Karpas-422 (cell line): ENCODE measurements around the gene BRD8. TPM values are rescaled to one million over a fixed set of nuclear protein-coding genes. Genes with fewer than 3 reads are reported as not detected.
"Not testable (repeated sequence)": the region's sequence is repeated elsewhere in the genome, so short reads cannot be mapped to it uniquely, and the experiment has no call there.

Experiments used
- DNase-seq: peaks from one replicate; pipeline ENCODE4 v3.0.0-alpha.2; 2015
- H2AFZ ChIP-seq: fragments of 200-600 bp; sonication (generic); 2 replicates; pipeline ENCODE4 v1.6.1; 2014; ENCODE audit warnings: antibody characterized with exemption, low read length, mixed read lengths
- H3K27ac ChIP-seq: fragments of 200-600 bp; sonication (generic); 2 replicates; pipeline ENCODE4 v1.5.1; 2014; ENCODE audit warnings: mild to moderate bottlenecking, low read length, moderate library complexity
- H3K27me3 ChIP-seq: fragments of 200-600 bp; sonication (generic); 2 replicates; pipeline ENCODE4 v1.6.1; 2014; ENCODE audit warnings: low read length, mixed read lengths
- H3K36me3 ChIP-seq: fragments of 200-600 bp; sonication (generic); 2 replicates; pipeline ENCODE4 v1.6.1; 2014; ENCODE audit warnings: low read length, mixed read lengths; ENCODE audit not compliant: insufficient read depth
- H3K4me1 ChIP-seq: fragments of 200-600 bp; sonication (generic); 2 replicates; pipeline ENCODE4 v1.6.1; 2014; ENCODE audit warnings: mild to moderate bottlenecking, low read length, mixed read lengths
- H3K4me2 ChIP-seq: fragments of 200-600 bp; sonication (generic); 2 replicates; pipeline ENCODE4 v1.6.1; 2014; ENCODE audit warnings: low read length, low read depth, mild to moderate bottlenecking; ENCODE audit not compliant: poor library complexity, severe bottlenecking
- H3K4me3 ChIP-seq: fragments of 200-600 bp; sonication (generic); 2 replicates; pipeline ENCODE4 v1.5.1; 2014; ENCODE audit warnings: mild to moderate bottlenecking, antibody characterized with exemption, low read length, mixed read lengths
- H3K79me2 ChIP-seq: fragments of 200-600 bp; sonication (generic); 2 replicates; pipeline ENCODE4 v1.6.1; 2014; ENCODE audit warnings: mild to moderate bottlenecking, low read length, mixed read lengths
- H3K9ac ChIP-seq: fragments of 200-600 bp; sonication (generic); 2 replicates; pipeline ENCODE4 v1.6.0; 2014; ENCODE audit warnings: low read length
- H3K9me2 ChIP-seq: fragments of 200-600 bp; sonication (generic), shearing (Covaris generic); replicated peaks from 2 replicates; pipeline ENCODE4 v1.6.0; 2014; ENCODE audit warnings: mild to moderate bottlenecking, low read length, moderate library complexity; ENCODE audit not compliant: insufficient read depth
- H3K9me3 ChIP-seq: fragments of 300-700, 200-600 bp; sonication (generic); 2 replicates; pipeline ENCODE4 v1.6.1; 2014; ENCODE audit warnings: low read length, mixed read lengths
- H4K20me1 ChIP-seq: fragments of 200-600 bp; sonication (generic); 2 replicates; pipeline ENCODE4 v1.6.1; 2014; ENCODE audit warnings: mild to moderate bottlenecking, antibody characterized with exemption, low read length, low read depth; ENCODE audit not compliant: insufficient read depth
- total RNA-seq: library from RNA; depleted of rRNA; stranded (reverse); fragments of >200 nt; shearing (Covaris generic); gene quantifications from 2 replicates; pipeline ENCODE4 v1.2.3, GENCODE V29; 2014; ENCODE audit warnings: low replicate concordance

The BRD8 gene
- total RNA-seq, 1 experiment from 2014 or later = 51.9 TPM

DNA sequence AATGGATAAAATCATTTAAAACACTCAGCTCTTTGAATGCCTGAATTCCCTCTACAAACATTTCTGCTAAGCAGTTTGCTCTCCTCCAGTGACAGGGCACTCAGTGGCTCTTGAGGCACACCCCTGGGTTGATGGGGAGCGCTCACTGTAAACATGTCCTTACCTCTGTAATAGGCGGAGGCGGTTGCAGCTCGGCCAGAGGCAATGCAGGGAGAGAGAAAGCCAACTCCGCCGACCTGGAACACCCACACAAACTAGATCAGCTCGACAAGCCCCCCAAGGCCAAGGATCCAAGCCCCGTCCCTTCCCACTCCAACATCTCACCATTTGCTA lies 34.4 kb upstream of the BRD8 start:
- H2AFZ ChIP-seq = peak overlapping the region; percentile 77; the same call in 1 of the 2 replicates
- no peaks in the 10 kb centered on the region for H3K9me2 ChIP-seq
- H3K9me3 ChIP-seq = no peaks in the 10 kb centered on the region
- no peaks in the 10 kb centered on the region for H3K27me3 ChIP-seq
- H3K27ac ChIP-seq = 0 out of 2 replicates have a peak overlapping the region, but pooled peaks have one; percentile 26
- peak overlapping the region; percentile 98 for H3K4me3 ChIP-seq
- peak; percentile 54 for DNase-seq
- peaks cover 22% of the 10 kb centered on the region; the same call in 1 of the 2 replicates for H3K36me3 ChIP-seq
- peaks cover 52% of the 10 kb centered on the region for H3K79me2 ChIP-seq
- H3K4me2 ChIP-seq = peak overlapping the region; percentile 99
- no peaks in the 10 kb centered on the region for H4K20me1 ChIP-seq
- peak overlapping the region; percentile 92 for H3K9ac ChIP-seq
- peaks cover 14% of the 10 kb centered on the region for H3K4me1 ChIP-seq

DNA sequence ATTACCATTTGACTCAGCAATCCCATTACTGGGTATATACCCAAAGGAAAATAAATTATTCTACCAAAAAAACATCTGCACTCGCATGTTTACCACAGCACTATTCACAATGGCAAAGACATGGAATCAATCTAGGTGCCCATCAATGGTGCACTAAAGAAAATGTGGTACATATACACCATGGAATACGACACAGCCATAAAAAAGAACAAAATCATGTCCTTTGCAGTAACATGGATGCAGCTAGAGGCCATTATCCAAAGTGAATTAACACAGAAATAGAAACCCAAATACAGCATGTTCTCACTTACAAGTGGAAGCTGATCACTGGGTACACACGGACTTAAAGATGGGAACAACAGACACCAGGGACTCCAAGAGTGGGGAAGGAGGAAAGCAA lies 32.6 kb upstream of the BRD8 start:
- Histone ChIP-seq H3K9ac (no peak overlapping the region), H3K36me3 (peaks cover 34% of the 10 kb centered on the region; the same call in 1 of the 2 replicates), H4K20me1 (no peaks in the 10 kb centered on the region), H3K79me2 (peaks cover 64% of the 10 kb centered on the region), H3K9me2 (no peaks in the 10 kb centered on the region), H3K9me3 (no peaks in the 10 kb centered on the region), H3K4me2 (no peak overlapping the region), H3K27ac (no peak overlapping the region), H3K4me3 (no peak overlapping the region), H3K4me1 (peaks cover 14% of the 10 kb centered on the region), H3K27me3 (no peaks in the 10 kb centered on the region), H2AFZ (no peak overlapping the region)
- no peak for DNase-seq

DNA sequence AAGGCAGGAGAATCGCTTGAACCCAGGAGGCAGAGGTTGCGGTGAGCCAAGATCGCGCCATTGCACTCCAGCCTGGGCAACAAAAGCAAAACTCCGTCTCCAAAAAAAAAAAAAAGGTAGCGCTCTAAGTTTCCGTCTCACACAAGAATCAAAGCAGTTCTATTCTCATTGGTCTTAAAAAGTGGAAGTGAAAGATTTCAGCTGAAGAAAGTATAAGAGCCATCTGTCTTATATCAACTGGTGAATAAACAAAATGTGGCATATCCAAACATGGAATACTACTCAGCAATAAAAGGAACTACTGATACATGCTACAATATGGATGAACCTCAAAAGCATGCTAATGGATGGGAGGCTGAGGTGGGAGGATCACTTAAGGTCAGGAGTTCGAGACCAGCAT lies 15.4 kb upstream of the BRD8 start:
- H3K27ac ChIP-seq, H4K20me1 ChIP-seq, DNase-seq, H3K4me3 ChIP-seq, H3K9me3 ChIP-seq, H3K4me2 ChIP-seq, H2AFZ ChIP-seq, H3K9me2 ChIP-seq, H3K27me3 ChIP-seq, H3K79me2 ChIP-seq, H3K9ac ChIP-seq, H3K4me1 ChIP-seq: not testable (repeated sequence)
- H3K36me3 ChIP-seq = peaks cover 27% of the 10 kb centered on the region

DNA sequence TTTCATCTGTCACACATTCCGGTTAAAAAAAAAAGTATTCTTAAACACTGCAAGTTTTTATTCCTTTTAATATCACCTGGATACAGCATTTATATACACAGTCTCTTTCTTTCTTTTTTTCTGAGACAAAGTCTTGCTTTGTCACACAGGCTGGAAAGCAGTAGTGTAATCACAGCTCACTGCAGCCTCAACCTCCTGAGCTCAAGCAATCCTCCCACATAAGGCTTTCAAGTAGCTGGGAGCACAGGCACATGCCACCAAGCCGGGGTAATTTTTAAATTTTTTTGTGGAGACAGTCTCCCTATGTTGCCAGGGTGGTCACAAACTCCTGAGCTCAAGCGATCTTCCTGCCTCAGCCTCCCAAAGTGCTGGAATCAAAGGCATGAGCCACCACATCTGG lies 14.4 kb upstream of the BRD8 start:
- Histone ChIP-seq H3K9me3 (no peaks in the 10 kb centered on the region), H3K27ac (no peak overlapping the region), H3K9ac (no peak overlapping the region), H3K79me2 (no peaks in the 10 kb centered on the region), H3K9me2 (no peaks in the 10 kb centered on the region), H2AFZ (no peak overlapping the region), H3K36me3 (peaks cover 30% of the 10 kb centered on the region), H4K20me1 (no peaks in the 10 kb centered on the region), H3K4me3 (no peak overlapping the region), H3K4me2 (no peak overlapping the region), H3K27me3 (no peaks in the 10 kb centered on the region), H3K4me1 (no peaks in the 10 kb centered on the region)
- DNase-seq = no peak

DNA sequence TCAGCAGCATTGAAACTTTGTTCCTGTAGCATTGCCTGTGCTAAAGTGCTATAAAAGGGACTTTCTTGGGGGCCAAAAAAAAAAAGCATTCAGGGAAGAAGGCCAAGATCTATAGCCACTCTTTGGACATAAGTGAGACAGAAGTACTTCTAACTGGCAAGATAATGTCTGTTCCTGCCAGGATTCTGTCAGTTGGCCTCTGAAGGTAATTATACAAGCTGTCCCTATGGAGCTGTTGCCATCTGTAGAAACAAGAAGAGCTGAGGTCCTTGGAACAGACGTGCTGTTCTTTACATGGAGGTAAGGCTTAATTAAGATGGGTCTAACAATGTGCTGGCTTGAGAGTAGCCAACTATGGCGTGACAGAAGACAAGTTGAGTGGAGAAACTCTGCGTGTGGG lies 10.2 kb upstream of the BRD8 start:
- no peaks in the 10 kb centered on the region for H3K79me2 ChIP-seq
- H3K9ac ChIP-seq = no peak overlapping the region
- H3K36me3 ChIP-seq = peaks cover 58% of the 10 kb centered on the region
- no peak for DNase-seq
- no peak overlapping the region for H2AFZ ChIP-seq
- no peaks in the 10 kb centered on the region for H3K4me1 ChIP-seq
- H3K4me2 ChIP-seq = no peak overlapping the region
- H3K9me3 ChIP-seq = no peaks in the 10 kb centered on the region
- no peaks in the 10 kb centered on the region for H3K27me3 ChIP-seq
- no peak overlapping the region for H3K4me3 ChIP-seq
- no peaks in the 10 kb centered on the region for H3K9me2 ChIP-seq
- H4K20me1 ChIP-seq = no peaks in the 10 kb centered on the region
- H3K27ac ChIP-seq = no peak overlapping the region

DNA sequence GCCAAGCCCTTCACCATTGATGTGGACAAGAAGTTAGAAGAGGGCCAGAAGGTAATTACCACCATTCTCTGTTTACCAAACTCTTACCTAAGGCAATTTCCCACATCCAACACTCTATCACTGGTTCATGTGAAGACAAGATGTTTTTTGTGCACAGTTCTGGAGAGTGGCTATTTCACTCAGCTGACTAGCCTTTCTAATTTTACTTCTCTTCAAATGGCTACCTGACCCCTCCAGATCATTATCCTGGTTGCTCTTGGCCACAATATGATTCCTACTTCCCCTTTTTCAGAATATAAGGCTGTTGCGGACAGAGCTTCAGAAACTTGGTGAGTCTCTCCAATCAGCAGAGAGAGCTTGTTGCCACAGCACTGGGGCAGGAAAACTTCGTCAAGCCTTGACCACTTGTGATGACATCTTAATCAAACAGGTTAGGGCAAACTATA lies 7.6 kb upstream of the BRD8 start:
- Histone ChIP-seq H3K27ac (no peak overlapping the region), H3K4me3 (no peak overlapping the region)
- DNase-seq = no peak

DNA sequence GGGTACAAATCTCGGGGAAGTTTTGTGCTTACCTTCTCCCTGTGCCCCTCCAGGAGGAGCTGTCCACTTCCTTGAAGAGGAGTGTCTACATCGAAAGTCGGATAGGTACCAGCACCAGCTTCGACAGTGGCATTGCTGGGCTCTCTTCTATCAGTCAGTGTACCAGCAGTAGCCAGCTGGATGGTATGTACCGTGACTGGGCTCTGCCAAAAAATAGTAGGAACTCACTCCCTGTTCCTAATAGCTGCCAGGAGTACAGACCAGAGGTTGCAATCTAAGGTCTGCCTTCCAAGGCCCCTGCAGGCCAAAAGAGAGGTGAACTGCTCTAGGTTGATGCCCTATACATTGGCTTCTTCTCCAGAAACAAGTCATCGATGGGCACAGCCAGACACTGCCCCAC lies 4.4 kb upstream of the BRD8 start:
- Histone ChIP-seq H3K9me3 (no peaks in the 10 kb centered on the region), H2AFZ (no peak overlapping the region), H3K9ac (no peak overlapping the region), H3K4me2 (no peak overlapping the region), H3K4me3 (no peak overlapping the region), H3K4me1 (peaks cover 9% of the 10 kb centered on the region), H3K27me3 (no peaks in the 10 kb centered on the region), H3K79me2 (peaks cover 33% of the 10 kb centered on the region), H4K20me1 (no peaks in the 10 kb centered on the region), H3K27ac (no peak overlapping the region), H3K36me3 (peaks cover 64% of the 10 kb centered on the region), H3K9me2 (no peaks in the 10 kb centered on the region)
- DNase-seq = no peak

More for the DNA sequence above, 7.6 kb upstream of the BRD8 start:
- Histone ChIP-seq H2AFZ (no peak overlapping the region), H3K9ac (no peak overlapping the region), H3K4me1 (no peaks in the 10 kb centered on the region), H3K4me2 (no peak overlapping the region), H4K20me1 (no peaks in the 10 kb centered on the region), H3K79me2 (peaks cover 6% of the 10 kb centered on the region), H3K36me3 (peaks cover 77% of the 10 kb centered on the region), H3K9me3 (no peaks in the 10 kb centered on the region), H3K9me2 (no peaks in the 10 kb centered on the region), H3K27me3 (no peaks in the 10 kb centered on the region)

DNA sequence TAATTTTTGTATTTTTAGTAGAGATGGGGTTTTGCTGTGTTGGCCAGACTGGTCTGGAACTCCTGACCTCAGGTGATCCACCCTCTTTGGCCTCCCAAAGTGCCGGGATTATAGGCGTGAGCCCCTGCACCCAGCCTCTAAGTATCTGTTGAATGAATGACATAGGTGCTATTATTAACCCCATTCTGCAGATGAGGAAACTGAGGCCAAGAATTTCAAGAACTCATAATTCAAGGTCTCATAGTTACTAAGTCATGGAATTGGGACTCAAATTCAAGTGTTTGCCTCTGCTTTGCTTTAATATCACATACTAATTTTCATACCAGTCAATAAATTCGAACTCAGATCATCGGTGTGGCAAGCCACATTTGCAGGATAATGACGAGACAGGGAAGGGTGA lies 2.4 kb upstream of the BRD8 start:
- no peaks in the 10 kb centered on the region for H3K9me3 ChIP-seq
- H3K79me2 ChIP-seq = peaks cover 53% of the 10 kb centered on the region
- H3K4me1 ChIP-seq = peaks cover 16% of the 10 kb centered on the region
- H3K9ac ChIP-seq = no peak overlapping the region
- H3K4me2 ChIP-seq = no peak overlapping the region
- H4K20me1 ChIP-seq = no peaks in the 10 kb centered on the region
- no peak overlapping the region for H3K27ac ChIP-seq
- no peak overlapping the region for H3K4me3 ChIP-seq
- no peak overlapping the region for H2AFZ ChIP-seq
- DNase-seq = no peak
- no peaks in the 10 kb centered on the region for H3K27me3 ChIP-seq
- no peaks in the 10 kb centered on the region for H3K9me2 ChIP-seq
- peaks cover 49% of the 10 kb centered on the region for H3K36me3 ChIP-seq
